A549 treated with DMSO at 1 μM for 4 hours (cell line): ENCODE results near the gene MAGEA2. TPM values are rescaled to one million over a fixed set of nuclear protein-coding genes. Genes with fewer than 3 reads are reported as not detected.

Source experiments
- total RNA-seq: library from RNA; stranded (reverse); fragments of 200-300 nt; extraction: Qiagen RNA extraction; gene quantifications from 5 replicates; pipeline ENCODE4 v1.2.3, GENCODE V29; 2022; ENCODE audit warnings: low read depth

MAGEA2 gene, protein sequence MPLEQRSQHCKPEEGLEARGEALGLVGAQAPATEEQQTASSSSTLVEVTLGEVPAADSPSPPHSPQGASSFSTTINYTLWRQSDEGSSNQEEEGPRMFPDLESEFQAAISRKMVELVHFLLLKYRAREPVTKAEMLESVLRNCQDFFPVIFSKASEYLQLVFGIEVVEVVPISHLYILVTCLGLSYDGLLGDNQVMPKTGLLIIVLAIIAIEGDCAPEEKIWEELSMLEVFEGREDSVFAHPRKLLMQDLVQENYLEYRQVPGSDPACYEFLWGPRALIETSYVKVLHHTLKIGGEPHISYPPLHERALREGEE
- 0.07 to 0.13 TPM (median 0.09 TPM) in 3 of 5 replicates, not detected in the others for total RNA-seq

DNA sequence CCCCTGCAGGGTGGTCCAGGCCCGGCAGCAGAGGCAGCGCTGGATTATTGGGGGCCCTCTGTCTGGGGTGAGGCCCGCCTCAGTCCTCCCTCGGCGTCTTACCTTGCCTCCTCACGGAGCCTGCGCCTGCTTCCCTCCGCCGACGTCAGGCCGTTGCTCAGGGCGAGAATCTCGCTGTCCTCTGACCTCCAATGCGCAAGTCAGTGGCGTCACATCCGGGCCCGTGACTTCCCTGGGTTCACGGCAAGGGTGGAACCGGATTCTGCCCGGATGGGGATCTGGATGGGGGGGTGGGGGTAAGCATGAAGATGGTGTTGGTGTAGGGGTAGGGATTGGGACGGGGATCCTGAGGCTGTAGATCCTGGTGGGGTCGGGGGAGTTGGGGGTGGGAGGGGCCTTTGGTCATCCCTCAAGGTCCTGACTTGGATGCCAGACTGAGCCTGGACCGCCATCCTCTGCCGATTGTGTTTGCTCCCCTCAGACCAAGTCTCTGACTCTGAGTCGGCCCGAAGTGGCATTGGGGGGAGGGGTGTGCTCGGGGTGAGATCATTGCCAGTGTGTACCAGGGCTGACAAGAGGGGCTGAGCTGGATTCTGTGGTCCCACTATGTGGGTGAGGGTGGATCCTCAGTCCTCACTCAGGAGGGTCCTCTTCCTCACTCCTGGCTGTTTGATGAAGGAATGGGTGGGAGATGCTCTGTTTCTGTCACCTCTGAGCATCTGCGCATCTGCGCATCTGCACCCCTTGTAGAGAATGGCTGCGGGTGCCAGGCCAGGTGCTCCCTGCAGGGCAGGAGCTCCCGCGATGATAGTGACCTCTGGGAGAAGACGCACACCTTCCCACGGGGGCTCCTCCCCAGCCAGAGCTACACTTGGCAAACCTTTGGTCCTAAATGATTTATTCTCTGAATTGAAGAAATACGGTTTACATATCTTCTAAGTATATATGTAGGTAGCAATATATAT, at the start of gene MAGEA2:
TSS of gene MAGEA2 (minus strand) at position 157 of the 965 bp plus-strand sequence. CDS start 2,479 bp downstream, outside the sequence.

DNA sequence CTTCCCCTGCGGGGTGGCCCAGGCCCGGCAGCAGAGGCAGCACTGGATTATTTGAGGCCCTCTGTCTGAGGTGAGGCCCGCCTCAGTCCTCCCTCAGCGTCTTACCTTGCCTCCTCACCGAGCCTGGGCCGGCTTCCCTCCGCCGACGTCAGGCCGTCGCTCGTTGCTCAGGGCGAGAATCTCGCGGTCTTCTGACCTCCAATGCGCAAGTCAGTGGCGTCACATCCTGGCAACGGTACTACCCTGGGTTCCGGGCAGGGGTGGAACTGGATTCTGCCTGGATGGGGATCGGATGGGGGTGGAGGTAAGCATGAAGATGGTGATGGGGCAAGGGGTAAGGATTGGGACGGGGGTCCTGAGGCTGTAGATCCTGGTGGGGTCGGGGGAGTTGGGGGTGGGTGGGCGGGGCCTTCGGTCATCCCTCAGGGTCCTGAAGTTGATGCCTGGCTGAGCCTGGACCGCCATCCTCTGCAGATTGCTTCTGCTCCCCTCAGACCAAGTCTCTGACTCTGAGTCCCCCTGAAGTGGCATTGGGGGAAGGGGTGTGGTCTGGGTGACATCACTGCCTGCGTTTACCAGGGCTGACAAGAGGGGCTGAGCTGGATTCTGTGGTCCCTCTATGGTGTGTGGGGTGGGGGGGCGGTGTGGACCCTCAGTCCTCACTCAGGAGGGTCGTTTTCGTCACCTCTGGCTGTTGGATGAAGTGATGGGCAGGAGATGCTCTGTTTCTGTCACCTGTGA, 16.1 kb upstream of the MAGEA2 start, which contains the start of gene MAGEA6:
TSS of gene MAGEA6 (minus strand) at position 141 of the 741 bp plus-strand sequence. CDS start 2,039 bp downstream, outside the sequence.

DNA sequence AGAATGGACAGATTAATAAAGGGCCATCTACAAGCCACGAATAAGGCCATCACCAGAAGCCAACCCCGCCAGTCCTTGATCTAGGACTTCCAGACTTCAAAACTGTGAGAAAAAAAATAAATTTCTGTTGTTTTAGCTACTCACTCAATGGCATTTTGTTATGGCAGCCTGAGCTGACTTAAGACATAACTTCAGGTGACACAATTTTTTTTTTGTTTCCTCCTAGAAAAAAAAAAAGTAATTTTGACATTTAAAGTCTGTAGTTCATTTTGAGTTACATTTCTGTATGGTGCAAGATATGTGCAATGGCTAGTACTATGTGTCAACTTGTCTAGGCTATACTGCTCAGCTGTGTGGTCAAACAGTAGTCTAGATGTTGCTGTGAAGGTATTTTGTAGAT, 5.3 kb upstream of the MAGEA2 start, which contains the start of gene CSAG3:
TSS of gene CSAG3 (plus strand) at position 301 of the 400 bp plus-strand sequence.

DNA sequence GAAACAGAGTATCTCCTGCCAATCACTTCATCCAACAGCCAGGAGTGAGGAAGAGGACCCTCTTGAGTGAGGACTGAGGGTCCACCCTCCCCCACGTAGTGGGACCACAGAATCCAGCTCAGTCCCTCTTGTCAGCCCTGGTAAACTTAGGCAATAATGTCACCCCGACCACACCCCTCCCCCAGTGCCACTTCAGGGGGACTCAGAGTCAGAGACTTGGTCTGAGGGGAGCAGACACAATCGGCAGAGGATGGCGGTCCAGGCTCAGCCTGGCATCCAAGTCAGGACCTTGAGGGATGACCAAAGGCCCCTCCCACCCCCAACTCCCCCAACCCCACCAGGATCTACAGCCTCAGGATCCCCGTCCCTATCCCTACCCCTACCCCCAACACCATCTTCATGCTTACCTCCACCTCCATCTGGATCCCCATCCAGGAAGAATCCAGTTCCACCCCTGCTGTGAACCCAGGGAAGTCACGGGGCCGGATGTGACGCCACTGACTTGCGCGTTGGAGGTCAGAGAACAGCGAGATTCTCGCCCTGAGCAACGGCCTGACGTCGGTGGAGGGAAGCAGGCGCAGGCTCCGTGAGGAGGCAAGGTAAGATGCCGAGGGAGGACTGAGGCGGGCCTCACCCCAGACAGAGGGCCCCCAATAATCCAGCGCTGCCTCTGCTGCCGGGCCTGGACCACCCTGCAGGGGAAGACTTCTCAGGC, 20.2 kb downstream of the MAGEA2 start, which contains the start of the genes CSAG1 and MAGEA12:
TSS of gene CSAG1 (minus strand) at position 461 of the 715 bp plus-strand sequence. CDS start 1,261 bp downstream, outside the sequence.
TSS of gene MAGEA12 (plus strand) at position 497 of the 715 bp plus-strand sequence. CDS start 2,405 bp downstream, outside the sequence.

DNA sequence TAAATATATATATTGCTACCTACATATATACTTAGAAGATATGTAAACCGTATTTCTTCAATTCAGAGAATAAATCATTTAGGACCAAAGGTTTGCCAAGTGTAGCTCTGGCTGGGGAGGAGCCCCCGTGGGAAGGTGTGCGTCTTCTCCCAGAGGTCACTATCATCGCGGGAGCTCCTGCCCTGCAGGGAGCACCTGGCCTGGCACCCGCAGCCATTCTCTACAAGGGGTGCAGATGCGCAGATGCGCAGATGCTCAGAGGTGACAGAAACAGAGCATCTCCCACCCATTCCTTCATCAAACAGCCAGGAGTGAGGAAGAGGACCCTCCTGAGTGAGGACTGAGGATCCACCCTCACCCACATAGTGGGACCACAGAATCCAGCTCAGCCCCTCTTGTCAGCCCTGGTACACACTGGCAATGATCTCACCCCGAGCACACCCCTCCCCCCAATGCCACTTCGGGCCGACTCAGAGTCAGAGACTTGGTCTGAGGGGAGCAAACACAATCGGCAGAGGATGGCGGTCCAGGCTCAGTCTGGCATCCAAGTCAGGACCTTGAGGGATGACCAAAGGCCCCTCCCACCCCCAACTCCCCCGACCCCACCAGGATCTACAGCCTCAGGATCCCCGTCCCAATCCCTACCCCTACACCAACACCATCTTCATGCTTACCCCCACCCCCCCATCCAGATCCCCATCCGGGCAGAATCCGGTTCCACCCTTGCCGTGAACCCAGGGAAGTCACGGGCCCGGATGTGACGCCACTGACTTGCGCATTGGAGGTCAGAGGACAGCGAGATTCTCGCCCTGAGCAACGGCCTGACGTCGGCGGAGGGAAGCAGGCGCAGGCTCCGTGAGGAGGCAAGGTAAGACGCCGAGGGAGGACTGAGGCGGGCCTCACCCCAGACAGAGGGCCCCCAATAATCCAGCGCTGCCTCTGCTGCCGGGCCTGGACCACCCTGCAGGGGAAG, 39.5 kb downstream of the MAGEA2 start, which contains the start of gene MAGEA2B:
TSS of gene MAGEA2B (plus strand) at position 814 of the 973 bp plus-strand sequence. CDS start 2,479 bp downstream, outside the sequence.

DNA sequence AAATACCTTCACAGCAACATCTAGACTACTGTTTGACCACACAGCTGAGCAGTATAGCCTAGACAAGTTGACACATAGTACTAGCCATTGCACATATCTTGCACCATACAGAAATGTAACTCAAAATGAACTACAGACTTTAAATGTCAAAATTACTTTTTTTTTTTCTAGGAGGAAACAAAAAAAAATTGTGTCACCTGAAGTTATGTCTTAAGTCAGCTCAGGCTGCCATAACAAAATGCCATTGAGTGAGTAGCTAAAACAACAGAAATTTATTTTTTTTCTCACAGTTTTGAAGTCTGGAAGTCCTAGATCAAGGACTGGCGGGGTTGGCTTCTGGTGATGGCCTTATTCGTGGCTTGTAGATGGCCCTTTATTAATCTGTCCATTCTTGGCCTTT, 44.5 kb downstream of the MAGEA2 start, which contains the start of gene CSAG2:
TSS of gene CSAG2 (minus strand) at position 101 of the 400 bp plus-strand sequence. CDS start 161 bp downstream, outside the sequence.

Other genes starting within 250 kb of the MAGEA2 start
- gene GABRQ, start 115.9 kb downstream of the MAGEA2 start, total RNA-seq: 0.22 to 0.27 TPM (median 0.24 TPM) in 5 replicates
- 2.8 to 5.4 TPM (median 3.4 TPM) in 5 replicates for gene MAGEA3, start 55.0 kb downstream of the MAGEA2 start, total RNA-seq
- not detected in 5 replicates for gene CSAG2, start 44.6 kb downstream of the MAGEA2 start, total RNA-seq
- 0.12 TPM in 1 of 5 replicates, not detected in the others for gene MAGEA2B, start 39.2 kb downstream of the MAGEA2 start, total RNA-seq
- gene CSAG1, start 20.1 kb downstream of the MAGEA2 start, total RNA-seq: 0.18 to 0.38 TPM (median 0.30 TPM) in 4 of 5 replicates, not detected in the other
- gene MAGEA12, start 20.1 kb downstream of the MAGEA2 start, total RNA-seq: 0.15 to 0.24 TPM (median 0.17 TPM) in 5 replicates
- not detected in 5 replicates for gene CSAG3, start 5.4 kb upstream of the MAGEA2 start, total RNA-seq
- 11.6 to 13.0 TPM (median 12.7 TPM) in 5 replicates for gene MAGEA6, start 15.8 kb upstream of the MAGEA2 start, total RNA-seq
- gene CETN2, start 76.9 kb upstream of the MAGEA2 start, total RNA-seq: 68.5 to 78.5 TPM (median 73.4 TPM) in 5 replicates
- gene NSDHL, start 77.2 kb upstream of the MAGEA2 start, total RNA-seq: 39.7 to 43.4 TPM (median 41.6 TPM) in 5 replicates
- 6.3 to 8.1 TPM (median 7.4 TPM) in 5 replicates for gene ZNF185, start 144.2 kb upstream of the MAGEA2 start, total RNA-seq
- not detected in 5 replicates for gene PNMA5, start 240.3 kb upstream of the MAGEA2 start, total RNA-seq